Stimulated activated CD4-positive, alpha-beta T cell treated with anti-CD3 and anti-CD28 coated beads, Interleukin-15, amount 100 ng/mL, for 1 hour (primary cell): ENCODE results near the gene XKR7.

Source experiments
- DNase-seq, 2 donors: peaks; one replicate each; pipeline ENCODE4 v3.0.0-alpha.2; 2020; ENCODE audit warnings: low read depth in 1 of 2, low spot score in 1 of 2

The XKR7 gene

DNA sequence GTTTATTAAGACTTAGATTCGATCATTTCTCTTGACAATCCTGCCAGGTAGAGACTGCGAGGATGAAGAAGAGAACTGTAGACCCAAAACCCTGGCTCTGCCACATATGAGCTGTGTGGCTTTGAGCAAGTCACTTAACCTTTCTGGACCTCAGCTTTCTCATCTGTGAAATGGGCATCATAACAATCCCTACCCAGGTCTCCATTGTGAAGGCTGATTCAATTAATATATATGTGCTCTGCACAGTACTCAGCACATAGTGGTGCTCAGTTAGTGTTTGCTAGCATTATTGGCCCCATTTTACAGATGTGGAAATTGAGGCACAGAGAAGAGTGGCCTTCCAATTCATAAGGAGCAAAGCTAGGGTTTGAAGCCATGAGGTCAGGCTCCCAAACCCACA, 7.9 kb downstream of the XKR7 start:
- DNase-seq = no peak

DNA sequence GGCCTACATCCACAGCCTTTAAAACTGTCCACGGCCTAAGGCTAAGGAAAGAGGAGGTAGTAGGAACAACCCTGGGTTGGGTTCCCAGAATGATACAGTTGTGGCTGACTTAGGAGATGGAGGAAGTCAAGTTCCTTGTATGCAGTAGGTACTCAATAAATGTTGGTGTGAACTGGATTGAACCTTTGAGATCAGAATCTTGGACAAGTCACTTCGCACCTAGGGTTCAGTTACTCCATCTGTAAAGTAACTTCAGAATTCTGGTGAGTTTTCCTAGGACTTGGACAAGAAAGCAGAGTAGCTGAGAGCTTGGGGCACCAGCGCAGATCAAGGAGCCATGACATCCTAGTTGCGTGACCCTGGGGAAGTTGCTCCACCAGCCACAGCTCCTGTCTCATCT, 9.1 kb downstream of the XKR7 start:
- DNase-seq = no peak

DNA sequence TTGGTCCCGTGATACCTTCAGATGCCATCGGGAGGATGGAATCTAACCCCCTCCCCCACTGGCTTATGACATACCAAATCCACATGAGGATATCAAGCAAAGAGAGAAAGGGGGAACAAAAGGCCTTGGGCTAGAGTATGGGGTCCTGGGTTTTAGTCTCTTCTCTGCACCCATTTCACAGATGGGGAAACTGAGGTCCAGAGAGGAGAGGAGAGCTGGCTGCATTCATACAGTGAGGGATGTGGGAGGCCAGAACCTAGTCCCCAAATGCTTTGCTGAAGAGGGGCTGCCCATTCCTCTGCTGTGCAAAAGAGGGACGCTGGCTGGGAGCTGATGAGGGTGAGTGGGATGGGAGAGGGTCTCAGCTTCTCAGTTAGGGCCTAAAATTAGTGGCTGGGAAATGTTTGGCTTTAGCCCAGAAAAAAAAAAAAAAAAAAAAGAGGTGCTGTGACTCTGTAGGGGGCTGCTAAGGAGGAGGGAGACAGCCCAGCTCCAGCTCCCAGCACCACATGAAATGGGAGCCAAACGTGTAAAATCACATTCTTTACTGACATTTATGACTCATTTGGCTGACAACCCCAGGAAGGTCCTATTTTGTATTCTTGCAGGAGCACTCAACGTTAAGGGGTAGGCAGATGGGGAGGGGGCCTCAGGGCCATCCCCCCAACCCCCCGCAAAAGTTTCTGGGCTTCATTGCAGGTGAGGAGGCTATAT, 11.9 kb downstream of the XKR7 start:
- no peak for DNase-seq

- DNase-seq = no peak
These were observed 13.8 kb downstream of the XKR7 start for GRCh38 chr20:31981784-31982183.

- DNase-seq = no peak
These were observed 17.1 kb downstream of the XKR7 start for GRCh38 chr20:31984981-31985471.

- DNase-seq = no peak
These were observed 19.8 kb downstream of the XKR7 start for GRCh38 chr20:31987744-31988143.

GRCh38 chr20:31988430-31989015, 20.6 kb downstream of the XKR7 start:
- no peak for DNase-seq

GRCh38 chr20:31989030-31989645, 21.2 kb downstream of the XKR7 start:
- DNase-seq = no peak

- DNase-seq = no peak
These were observed 22.8 kb downstream of the XKR7 start for GRCh38 chr20:31990641-31991338.

- no peak for DNase-seq
These were observed 23.4 kb downstream of the XKR7 start for GRCh38 chr20:31991339-31991705.

- DNase-seq = no peak
These were observed 24.1 kb downstream of the XKR7 start for GRCh38 chr20:31992086-31992485.

GRCh38 chr20:31996996-31997395, 29.0 kb downstream of the XKR7 start:
- DNase-seq = no peak

- DNase-seq = no peak
These were observed 30.3 kb downstream of the XKR7 start for GRCh38 chr20:31998246-31998645.

DNA sequence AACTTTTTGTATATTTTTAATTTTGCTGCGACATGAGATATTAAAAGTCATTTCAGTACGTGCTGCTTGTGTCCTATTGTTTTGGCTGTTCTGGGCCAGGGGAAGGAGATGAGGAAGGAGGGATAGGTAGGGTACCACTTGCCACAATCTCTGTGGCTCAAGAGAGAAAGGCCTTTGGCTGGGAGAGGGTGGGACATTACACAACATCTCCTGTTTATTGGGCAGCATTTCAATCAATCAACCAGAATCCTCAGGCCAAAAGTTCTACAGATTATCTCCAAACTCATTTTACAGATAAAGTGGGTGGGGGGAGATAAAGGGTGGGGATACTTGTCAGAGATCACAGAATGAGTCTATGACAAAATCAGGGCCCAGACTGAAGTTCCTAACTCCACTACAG, 35.4 kb downstream of the XKR7 start:
- DNase-seq = no peak

DNA sequence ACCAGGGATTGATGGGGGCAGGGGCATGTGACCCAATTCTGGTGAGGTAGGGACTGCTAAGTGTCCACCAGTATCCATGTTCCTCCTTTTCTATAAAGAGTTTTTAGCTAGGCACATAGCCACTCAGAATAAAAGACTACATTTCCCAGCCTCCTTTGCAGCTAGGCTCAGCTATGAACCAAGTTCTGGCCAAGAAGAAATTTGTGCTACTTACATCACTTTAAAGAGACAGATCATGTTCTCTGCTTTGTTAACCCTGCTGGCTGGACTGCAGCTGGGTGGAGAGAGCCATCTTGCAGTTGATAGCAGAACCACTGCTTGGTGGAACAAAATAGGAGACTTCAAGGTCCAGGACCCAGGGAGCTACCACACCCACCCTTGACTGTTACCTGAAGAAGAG, 37.0 kb downstream of the XKR7 start:
- DNase-seq = no peak

DNA sequence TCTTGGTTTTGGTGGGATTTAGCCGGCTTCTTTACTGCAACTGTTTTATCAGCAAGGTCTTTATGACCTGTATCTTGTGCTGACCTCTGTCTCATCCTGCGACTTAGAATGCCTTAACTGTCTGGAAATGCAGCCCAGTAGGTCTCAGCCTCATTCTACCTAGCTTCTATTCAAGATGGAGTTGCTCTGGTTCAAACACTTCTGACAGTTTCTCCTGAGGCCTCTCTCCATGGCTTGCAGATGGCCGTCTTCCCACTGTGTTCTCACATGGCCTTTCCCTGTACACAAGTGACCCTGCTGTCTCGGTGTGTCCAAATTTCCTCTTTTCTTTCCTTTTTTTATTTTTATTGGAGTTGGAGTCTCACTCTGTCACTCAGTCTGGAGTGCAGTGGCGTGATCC, 38.1 kb downstream of the XKR7 start:
- no peak for DNase-seq

GRCh38 chr20:32006841-32007786, 39.2 kb downstream of the XKR7 start:
- no peak for DNase-seq

- DNase-seq = no peak
These were observed 40.1 kb downstream of the XKR7 start for GRCh38 chr20:32007787-32008616.

- DNase-seq = no peak
These were observed 41.6 kb downstream of the XKR7 start for GRCh38 chr20:32009564-32009963.

- no peak for DNase-seq
These were observed 42.1 kb downstream of the XKR7 start, which contains the start of gene CCM2L for GRCh38 chr20:32010101-32010500. TSS of gene CCM2L (plus strand) at chr20:32010438. CDS start at chr20:32010455, 17 bp downstream.
